ENCODE data around the gene ZNF726. TPM values are rescaled to one million over a fixed set of nuclear protein-coding genes. Genes with fewer than 3 reads are reported as not detected.

The ZNF726 gene
- total and polyA plus RNA-seq, 2 experiments from 2014 or later = 0.48 to 0.66 TPM

- Histone ChIP-seq H3K36me3 (ENCODE audit: insufficient read depth) (no peaks in the 10 kb centered on the region; the same call in 1 of the 2 replicates), H3K4me1 (ENCODE audit: insufficient read depth) (no peaks in the 10 kb centered on the region), H3K4me2 (no peak overlapping the region), H3K27me3 (ENCODE audit: insufficient read depth) (no peaks in the 10 kb centered on the region), H2AFZ (no peak overlapping the region), H3K79me2 (replicated peaks; ENCODE audit: insufficient read depth) (no peaks in the 10 kb centered on the region), H4K20me1 (replicated peaks; ENCODE audit: insufficient read depth) (no peaks in the 10 kb centered on the region), H3K9me2 (ENCODE audit: insufficient read depth) (no peaks in the 10 kb centered on the region), H3K27ac (ENCODE audit: low read depth) (no peak overlapping the region), H3F3A (replicated peaks; ENCODE audit: low read depth) (no peaks in the 10 kb centered on the region), H3K4me3 (no peak overlapping the region)
- H3K27me3 Mint-ChIP-seq (ENCODE audit: insufficient read depth, low read depth, poor library complexity) = no peaks in the 10 kb centered on the region
- no peak overlapping the region for H3K4me3 Mint-ChIP-seq
- H3K27ac Mint-ChIP-seq = no peak overlapping the region
- no peaks in the 10 kb centered on the region for H3K4me1 Mint-ChIP-seq
- DNase-seq (ENCODE audit: low spot score) (no peak), ATAC-seq (no peak)
- peaks cover 72% of the 10 kb centered on the region for H3K36me3 Mint-ChIP-seq (ENCODE audit: low read depth)
- peaks cover 57% of the 10 kb centered on the region for H3K9me3 Mint-ChIP-seq
- TF ChIP-seq EZH2 (IDR thresholded peaks at IDR 0.05; ENCODE audit: low read depth, unreplicated experiment) (no peak), STAT1 (IDR thresholded peaks at IDR 0.05; ENCODE audit: unreplicated experiment) (no peak), POLR2AphosphoS5 (IDR thresholded peaks at IDR 0.05; ENCODE audit: low read depth) (no peak), CREB1 (CRISPR knock-in tag; IDR thresholded peaks at IDR 0.05; ENCODE audit: low read depth) (no peak), ZNF462 (CRISPR knock-in tag; IDR thresholded peaks at IDR 0.05) (no peak), ZNF114 (CRISPR knock-in tag; IDR thresholded peaks at IDR 0.05) (no peak)
These were observed 31.9 kb downstream of the ZNF726 start for GRCh38 chr19:23946569-23946968.

GRCh38 chr19:23949611-23950010 lies 34.9 kb downstream of the ZNF726 start:
- Histone ChIP-seq H4K20me1 (replicated peaks; ENCODE audit: insufficient read depth) (no peaks in the 10 kb centered on the region), H3F3A (replicated peaks; ENCODE audit: low read depth) (no peaks in the 10 kb centered on the region), H3K36me3 (ENCODE audit: insufficient read depth) (no peaks in the 10 kb centered on the region; the same call in 1 of the 2 replicates), H3K4me1 (ENCODE audit: insufficient read depth) (no peaks in the 10 kb centered on the region), H3K9me2 (ENCODE audit: insufficient read depth) (no peaks in the 10 kb centered on the region), H3K79me2 (replicated peaks; ENCODE audit: insufficient read depth) (no peaks in the 10 kb centered on the region), H3K4me2 (no peak overlapping the region), H2AFZ (no peak overlapping the region), H3K4me3 (no peak overlapping the region), H3K27ac (ENCODE audit: low read depth) (no peak overlapping the region), H3K27me3 (ENCODE audit: insufficient read depth) (no peaks in the 10 kb centered on the region)
- no peak overlapping the region for H3K4me3 Mint-ChIP-seq
- H3K27ac Mint-ChIP-seq = no peak overlapping the region
- H3K9me3 Mint-ChIP-seq = peaks cover 64% of the 10 kb centered on the region
- H3K4me1 Mint-ChIP-seq = no peaks in the 10 kb centered on the region
- peaks cover 50% of the 10 kb centered on the region for H3K36me3 Mint-ChIP-seq (ENCODE audit: low read depth)
- ATAC-seq (no peak), DNase-seq (ENCODE audit: low spot score) (no peak)
- no peaks in the 10 kb centered on the region for H3K27me3 Mint-ChIP-seq (ENCODE audit: insufficient read depth, low read depth, poor library complexity)
- no peak for TF ChIP-seq EZH2 (IDR thresholded peaks at IDR 0.05; ENCODE audit: low read depth, unreplicated experiment)
- no peak for TF ChIP-seq STAT1 (IDR thresholded peaks at IDR 0.05; ENCODE audit: unreplicated experiment)
- TF ChIP-seq CREB1 (CRISPR knock-in tag; IDR thresholded peaks at IDR 0.05; ENCODE audit: low read depth) = no peak

All from GM23338 (cell line).